ENCODE measurements around the gene RPS15A.
"Not testable (repeated sequence)": the region's sequence is repeated elsewhere in the genome, so short reads cannot be mapped to it uniquely, and the experiment has no call there.

The RPS15A gene

GRCh38 chr16:18740027-18740426 is 50.1 kb downstream of the RPS15A start:
- DNase-seq: not testable (repeated sequence)

GRCh38 chr16:18738768-18739167 is 51.4 kb downstream of the RPS15A start:
- DNase-seq: not testable (repeated sequence)

GRCh38 chr16:18734279-18734678 is 55.9 kb downstream of the RPS15A start:
- DNase-seq: not testable (repeated sequence)
